Measurements from ENCODE around the gene RPLP1. TPM values are rescaled to one million over a fixed set of nuclear protein-coding genes. Genes with fewer than 3 reads are reported as not detected.

RPLP1 gene
- total RNA-seq = 448 and 561 TPM in 2 replicates

GRCh38 chr15:69452692-69453521, at the start of gene RPLP1:
RPLP1 (plus strand) TSS chr15:69452818; CDS start chr15:69452949, 131 bp downstream.

GRCh38 chr15:69413822-69414700, 38.6 kb upstream of the RPLP1 start, which contains the start of gene KIF23:
KIF23 (plus strand) TSS chr15:69414349; CDS start chr15:69414466, 117 bp downstream.

Other genes with a start within 250 kb of the RPLP1 start
- 1.2 and 1.5 TPM in 2 replicates for gene PAQR5, start 153.9 kb upstream of the RPLP1 start, total RNA-seq
- gene KIF23, start 38.5 kb upstream of the RPLP1 start, total RNA-seq = 55.4 and 63.5 TPM in 2 replicates

Data from bronchus fibroblast of lung (primary cell).